ENCODE measurements around the gene SCYGR5.

The SCYGR5 gene

GRCh38 chr2:227707390-227707789, 40.8 kb downstream of the SCYGR5 start:
- no peak for TF ChIP-seq CTCF (IDR thresholded peaks at IDR 0.05; ENCODE audit: unreplicated experiment in 3 of 3)
- no peak overlapping the region for H3K4me3 Mint-ChIP-seq
- no peaks in the 10 kb centered on the region for H3K27me3 Mint-ChIP-seq (ENCODE audit: low read depth)
- no peaks in the 10 kb centered on the region for H3K4me1 Mint-ChIP-seq
- H3K36me3 Mint-ChIP-seq (ENCODE audit: low read depth), result no peaks in the 10 kb centered on the region
- no peak overlapping the region for H3K27ac Mint-ChIP-seq
- no peaks in the 10 kb centered on the region for H3K9me3 Mint-ChIP-seq

DNA sequence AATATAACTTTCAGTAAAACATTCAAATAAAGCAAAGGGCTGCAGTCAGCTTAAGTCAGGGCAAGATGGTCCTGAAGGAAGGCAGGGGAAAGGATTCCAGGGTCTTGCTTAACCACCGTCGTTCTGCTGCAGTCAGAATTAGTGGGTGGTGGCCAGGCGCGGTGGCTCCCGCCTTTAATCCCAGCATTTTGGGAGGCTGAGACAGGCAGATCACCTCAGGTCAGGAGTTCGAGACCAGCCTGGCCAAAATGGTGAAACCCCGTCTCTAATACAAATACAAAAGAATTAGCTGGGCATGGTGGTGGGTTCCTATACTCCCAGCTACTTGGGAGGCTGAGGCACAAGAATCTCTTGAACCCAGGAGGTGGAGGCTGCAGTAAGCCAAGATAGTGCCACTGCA, 44.4 kb downstream of the SCYGR5 start:
- TF ChIP-seq CTCF (IDR thresholded peaks at IDR 0.05; ENCODE audit: unreplicated experiment in 3 of 3), result no peak
- Mint-ChIP-seq H3K4me1 (no peaks in the 10 kb centered on the region), H3K4me3 (no peak overlapping the region), H3K27me3 (ENCODE audit: low read depth) (peaks cover 9% of the 10 kb centered on the region), H3K36me3 (ENCODE audit: low read depth) (no peaks in the 10 kb centered on the region), H3K9me3 (no peaks in the 10 kb centered on the region), H3K27ac (no peak overlapping the region)

GRCh38 chr2:227713291-227713690, 46.7 kb downstream of the SCYGR5 start:
- Mint-ChIP-seq H3K4me3 (no peak overlapping the region), H3K9me3 (no peaks in the 10 kb centered on the region), H3K27me3 (ENCODE audit: low read depth) (peaks cover 24% of the 10 kb centered on the region)

DNA sequence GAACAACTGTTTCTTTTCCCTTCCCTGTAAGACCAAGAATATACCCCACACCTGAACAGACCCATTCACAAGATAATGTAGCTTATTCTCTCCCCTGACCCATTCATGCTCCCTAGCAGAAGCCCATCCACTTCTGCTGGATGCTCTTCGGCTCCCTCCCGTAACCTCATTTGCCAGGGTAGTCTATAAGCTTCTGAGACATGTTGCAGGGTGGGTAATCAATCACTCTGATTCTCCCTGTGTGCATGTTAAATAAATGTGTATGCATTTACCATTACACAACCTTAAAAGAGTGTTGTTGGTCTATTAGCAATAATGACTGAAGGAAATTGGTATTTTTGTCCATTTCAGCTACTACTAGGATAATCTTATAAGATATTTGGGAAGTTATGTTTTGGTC, 49.9 kb downstream of the SCYGR5 start:
- Mint-ChIP-seq H3K27ac (no peak overlapping the region), H3K4me3 (no peak overlapping the region)

More at GRCh38 chr2:227713291-227713690, 46.7 kb downstream of the SCYGR5 start:
- no peak for TF ChIP-seq CTCF (IDR thresholded peaks at IDR 0.05; ENCODE audit: unreplicated experiment in 3 of 3)
- H3K36me3 Mint-ChIP-seq (ENCODE audit: low read depth), result no peaks in the 10 kb centered on the region
- no peak overlapping the region for H3K27ac Mint-ChIP-seq
- peaks cover 9% of the 10 kb centered on the region for H3K4me1 Mint-ChIP-seq

More for the DNA sequence above, 49.9 kb downstream of the SCYGR5 start:
- no peaks in the 10 kb centered on the region for H3K36me3 Mint-ChIP-seq (ENCODE audit: low read depth)
- H3K27me3 Mint-ChIP-seq (ENCODE audit: low read depth), result peaks cover 24% of the 10 kb centered on the region
- H3K9me3 Mint-ChIP-seq, result no peaks in the 10 kb centered on the region
- no peak for TF ChIP-seq CTCF (IDR thresholded peaks at IDR 0.05; ENCODE audit: unreplicated experiment in 3 of 3)
- peaks cover 9% of the 10 kb centered on the region for H3K4me1 Mint-ChIP-seq

Measured in nephron (organoid).